Small intestine (tissue), 7 donors: ENCODE measurements around the gene PTPRG. TPM values are rescaled to one million over a fixed set of nuclear protein-coding genes. Genes with fewer than 3 reads are reported as not detected.
A peak's percentile ranks its signal among the peaks of the same experiment; 100 is the strongest.

Experiments
- DNase-seq, 2 donors: peaks; one replicate each; pipeline versions ENCODE4 v3.0.0 to v3.0.0-alpha.2; 2013
- FAIRE-seq: peaks from 2 replicates; lab custom pipeline; 2012; peaks lifted over from hg19 to GRCh38; lab: Jason Lieb, UNC
- H3K27ac ChIP-seq, 3 donors: one replicate each; pipeline ENCODE4 v1.5.1; 2013; ENCODE audit warnings: low read length in 2 of 3, mild to moderate bottlenecking in 2 of 3, control low read depth in 1 of 3, inconsistent platforms in 1 of 3, low read depth in 1 of 3, moderate library complexity in 1 of 3
- H3K27me3 ChIP-seq, 3 donors: one replicate each; pipeline ENCODE4 v1.6.1; 2013; ENCODE audit warnings: low read length in 3 of 3, inconsistent platforms in 1 of 3; ENCODE audit not compliant: control insufficient read depth in 3 of 3, insufficient read depth in 3 of 3
- H3K36me3 ChIP-seq, 3 donors: one replicate each; pipeline ENCODE4 v1.6.1; 2013; ENCODE audit warnings: low read length in 3 of 3, inconsistent platforms in 1 of 3, low read depth in 1 of 3, mild to moderate bottlenecking in 1 of 3, moderate library complexity in 1 of 3; ENCODE audit not compliant: control insufficient read depth in 3 of 3, insufficient read depth in 2 of 3
- H3K4me1 ChIP-seq, 3 donors: one replicate each; pipeline ENCODE4 v1.6.1; 2013; ENCODE audit warnings: low read length in 2 of 3, inconsistent platforms in 1 of 3, low read depth in 1 of 3, mild to moderate bottlenecking in 1 of 3, moderate library complexity in 1 of 3; ENCODE audit not compliant: control insufficient read depth in 3 of 3, insufficient read depth in 2 of 3
- H3K4me3 ChIP-seq, 3 donors: one replicate each; pipeline ENCODE4 v1.5.1; 2013; ENCODE audit warnings: low read length in 3 of 3, control low read depth in 1 of 3, inconsistent platforms in 1 of 3, low read depth in 1 of 3, mild to moderate bottlenecking in 1 of 3, moderate library complexity in 1 of 3
- H3K9me3 ChIP-seq, 2 donors: one replicate each; pipeline ENCODE4 v1.6.1; 2013; ENCODE audit warnings: low read depth in 1 of 2, low read length in 1 of 2; ENCODE audit not compliant: control insufficient read depth in 2 of 2, insufficient read depth in 1 of 2
- WGBS, 3 donors: extraction: QIAGEN DNeasy Blood & Tissue Kit; methylation state at CpG; one replicate each; pipeline ENCODE4 v1.1.7; 2013; 5-methylcytosine and 5-hydroxymethylcytosine counted together
- polyA plus RNA-seq, 4 donors: library from polyadenylated mRNA; stranded (reverse) in 3 of 4; unstranded in 1 of 4; fragments of 200-250 nt in 3 of 4; fragments of 120-200 nt in 1 of 4; gene quantifications; one replicate each; pipeline versions ENCODE4 v1.2.1 to v1.2.3, GENCODE V29; 2013
- donor health status: healthy with polysubstance abuse.
- donor health status: control.
- donor health status: control.
- donor health status: Bipolar disorder and iron deficiency.
- donor health status: healthy.

Gene PTPRG
- polyA plus RNA-seq, 4 donors = 0.81 to 18.3 (median 5.6) TPM

- 83 to 95% (median 90%) methylated on average over 1 of the region's 1 CpG for WGBS, 3 donors
- H3K36me3 ChIP-seq = no peaks in the 10 kb centered on the region
- DNase-seq = no peak
- peaks cover 0 to 11% of the 10 kb centered on the region in 2 donors for H3K9me3 ChIP-seq
- no peak overlapping the region for H3K27ac ChIP-seq
- H3K4me1 ChIP-seq = peaks cover 0 to 3% (median 0%) of the 10 kb centered on the region in 3 donors
- no peak for FAIRE-seq
- H3K4me3 ChIP-seq = no peak overlapping the region
- no peaks in the 10 kb centered on the region for H3K27me3 ChIP-seq
Observed at GRCh38 chr3:61934505-61934871, 373.1 kb downstream of the PTPRG start.

DNA sequence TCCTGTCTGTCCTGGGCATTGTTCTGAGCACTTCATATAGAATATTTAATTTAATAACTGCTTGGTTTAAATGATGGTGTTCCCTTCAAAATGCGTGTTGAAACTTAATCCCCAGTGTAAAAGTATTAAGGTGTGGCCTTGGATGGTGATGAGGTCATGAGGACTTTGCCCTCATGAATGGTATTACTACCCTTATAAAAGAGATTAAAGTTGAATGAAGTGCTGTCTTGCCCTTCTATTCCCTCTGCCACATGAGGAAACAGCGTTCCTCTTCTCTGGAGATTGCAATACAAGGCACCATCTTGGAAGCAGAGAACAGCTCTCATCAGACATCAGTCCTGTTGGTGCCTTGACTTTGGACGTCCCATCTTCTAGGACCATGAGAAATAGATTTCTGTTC lies 374.4 kb downstream of the PTPRG start:
- Histone ChIP-seq H3K4me3 (no peak overlapping the region), H3K9me3 (peaks cover 0 to 11% of the 10 kb centered on the region in 2 donors), H3K4me1 (peaks cover 0 to 3% (median 0%) of the 10 kb centered on the region in 3 donors), H3K27me3 (no peaks in the 10 kb centered on the region), H3K27ac (peak overlapping the region in 2 of 3 donors; percentile 30 to 77), H3K36me3 (no peaks in the 10 kb centered on the region)
- FAIRE-seq (no peak), DNase-seq (peak; percentile 60 to 94)
- WGBS, 3 donors = 31 to 75% (median 46%) methylated on average over 3 of the region's 3 CpGs

DNA sequence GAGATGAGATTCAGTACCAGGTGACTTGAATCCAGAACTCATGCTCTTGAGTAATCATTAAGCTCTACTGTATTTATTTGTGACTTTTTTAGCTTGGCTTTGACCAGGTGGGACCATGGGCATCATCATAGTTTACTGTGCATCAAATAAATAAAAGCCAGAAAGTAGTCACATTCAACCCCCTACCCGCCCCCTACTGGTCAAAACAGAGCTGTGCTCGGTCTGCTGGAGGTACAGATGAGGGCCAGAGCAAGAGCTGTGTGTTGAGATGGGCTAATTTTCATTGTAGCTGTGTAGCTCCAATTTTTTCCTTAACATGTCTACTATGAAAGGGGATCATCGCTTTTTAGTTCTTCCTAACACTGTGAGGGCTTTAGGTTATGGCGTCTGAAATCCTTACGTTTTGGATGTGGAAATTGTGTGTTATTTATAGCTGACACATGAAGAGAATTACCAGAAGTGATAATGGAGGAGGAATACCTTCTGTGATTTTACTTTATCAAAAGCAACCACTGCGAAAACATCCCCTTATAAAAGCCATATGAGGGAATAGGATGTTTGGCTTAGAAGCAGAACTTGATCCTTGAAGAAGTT lies 375.1 kb downstream of the PTPRG start:
- no peak for FAIRE-seq
- Histone ChIP-seq H3K4me1 (peaks cover 0 to 3% (median 0%) of the 10 kb centered on the region in 3 donors), H3K27me3 (no peaks in the 10 kb centered on the region), H3K36me3 (no peaks in the 10 kb centered on the region), H3K27ac (peak overlapping the region in 2 of 3 donors; percentile 30 to 77), H3K9me3 (peaks cover 0 to 11% of the 10 kb centered on the region in 2 donors), H3K4me3 (no peak overlapping the region)
- 81 to 90% (median 90%) methylated on average over 6 of the region's 6 CpGs for WGBS, 3 donors
- peak in 1 of 2 donors; percentile 10 for DNase-seq

GRCh38 chr3:61937477-61937876 lies 376.1 kb downstream of the PTPRG start:
- Histone ChIP-seq H3K9me3 (peaks cover 0 to 17% of the 10 kb centered on the region in 2 donors), H3K27me3 (no peaks in the 10 kb centered on the region), H3K27ac (no peak overlapping the region), H3K4me3 (no peak overlapping the region), H3K4me1 (peaks cover 0 to 3% (median 0%) of the 10 kb centered on the region in 3 donors), H3K36me3 (no peaks in the 10 kb centered on the region)
- 86 to 89% (median 88%) methylated on average over 3 of the region's 3 CpGs for WGBS, 3 donors
- DNase-seq = no peak
- FAIRE-seq = no peak

GRCh38 chr3:61938878-61939549 lies 377.6 kb downstream of the PTPRG start:
- Histone ChIP-seq H3K36me3 (no peaks in the 10 kb centered on the region), H3K4me3 (no peak overlapping the region), H3K4me1 (peaks cover 0 to 3% (median 0%) of the 10 kb centered on the region in 3 donors), H3K27ac (no peak overlapping the region), H3K9me3 (peaks cover 0 to 17% of the 10 kb centered on the region in 2 donors), H3K27me3 (no peaks in the 10 kb centered on the region)
- 80 to 89% (median 85%) methylated on average over 9 of the region's 9 CpGs for WGBS, 3 donors
- DNase-seq (no peak), FAIRE-seq (no peak)

- Histone ChIP-seq H3K4me1 (peaks cover 0 to 3% (median 0%) of the 10 kb centered on the region in 3 donors), H3K27ac (no peak overlapping the region), H3K4me3 (no peak overlapping the region), H3K36me3 (peaks cover 0 to 3% (median 0%) of the 10 kb centered on the region in 3 donors), H3K27me3 (no peaks in the 10 kb centered on the region), H3K9me3 (peaks cover 0 to 7% of the 10 kb centered on the region in 2 donors)
- 93 to 94% (median 94%) methylated on average over 2 of the region's 2 CpGs for WGBS, 3 donors
- DNase-seq = no peak
- no peak for FAIRE-seq
Observed at GRCh38 chr3:61940236-61940635, 378.9 kb downstream of the PTPRG start.

- peaks cover 0 to 3% (median 0%) of the 10 kb centered on the region in 3 donors for H3K36me3 ChIP-seq
- peaks cover 0 to 5% of the 10 kb centered on the region in 2 donors for H3K9me3 ChIP-seq
- DNase-seq (no peak), FAIRE-seq (no peak)
- H3K27me3 ChIP-seq = no peaks in the 10 kb centered on the region
- no peak overlapping the region for H3K4me3 ChIP-seq
- 89 to 91% (median 89%) methylated on average over 4 of the region's 4 CpGs for WGBS, 3 donors
- peaks cover 0 to 5% (median 0%) of the 10 kb centered on the region in 3 donors for H3K4me1 ChIP-seq
- no peak overlapping the region for H3K27ac ChIP-seq
Observed at GRCh38 chr3:61943975-61944374, 382.6 kb downstream of the PTPRG start.

DNA sequence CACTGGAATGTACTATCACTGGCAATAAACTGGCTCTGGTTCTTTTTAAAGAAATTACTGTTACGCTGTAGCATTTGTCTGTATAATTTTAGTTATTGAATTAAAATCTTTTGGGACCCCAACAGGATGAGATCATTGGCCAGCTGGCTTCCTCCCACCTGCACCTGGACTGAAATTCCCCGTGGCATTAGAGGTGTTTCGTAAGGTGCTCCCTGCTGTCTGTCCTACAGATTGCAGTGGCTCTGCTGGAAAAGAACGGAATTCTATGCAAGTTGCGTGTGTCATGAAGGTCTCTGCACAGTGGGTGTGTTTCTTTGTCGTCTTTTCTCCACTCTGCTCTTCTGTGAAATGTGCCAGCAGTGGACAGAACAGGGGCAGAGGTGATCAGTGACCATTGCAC lies 383.4 kb downstream of the PTPRG start:
- FAIRE-seq (no peak), DNase-seq (no peak)
- H3K27ac ChIP-seq = no peak overlapping the region
- no peak overlapping the region for H3K4me3 ChIP-seq
- H3K9me3 ChIP-seq = peaks cover 0 to 5% of the 10 kb centered on the region in 2 donors
- peaks cover 0 to 3% (median 0%) of the 10 kb centered on the region in 3 donors for H3K36me3 ChIP-seq
- 81 to 91% (median 85%) methylated on average over 6 of the region's 6 CpGs for WGBS, 3 donors
- peaks cover 0 to 5% (median 0%) of the 10 kb centered on the region in 3 donors for H3K4me1 ChIP-seq
- no peaks in the 10 kb centered on the region for H3K27me3 ChIP-seq
